Activated CD4-positive, alpha-beta T cell treated with anti-CD3 and anti-CD28 coated beads for 36 hours (primary cell): Measurements from ENCODE around the gene RPP25L. TPM values are rescaled to one million over a fixed set of nuclear protein-coding genes. Genes with fewer than 3 reads are reported as not detected.

Experiments
- ATAC-seq: fragments of 200-7000 bp; cut with Tn5 transposase; one replicate; pipeline ENCODE4 v1.10.0; 2021; ENCODE audit warnings: mild to moderate bottlenecking, moderate library complexity
- CTCF ChIA-PET: fragments of 350-600 bp; sonication (Branson Sonifier 250); formaldehyde crosslinking; loops from one replicate; lab custom pipeline; 2021; ENCODE audit warnings: antibody characterized with exemption; lab: Charles Lee
- POLR2A ChIA-PET: fragments of 350-600 bp; sonication (Branson Sonifier 250); formaldehyde crosslinking; loops from one replicate; lab custom pipeline; 2021; ENCODE audit warnings: antibody characterized with exemption, inconsistent platforms; lab: Charles Lee
- DNase-seq: peaks from one replicate; pipeline ENCODE4 v3.0.0-alpha.2; 2020
- H3K27ac Mint-ChIP-seq: one replicate; pipeline ENCODE4 v1.8.0; 2021; ENCODE audit warnings: mixed read lengths
- H3K27me3 Mint-ChIP-seq: one replicate; pipeline ENCODE4 v1.8.0; 2021; ENCODE audit warnings: mixed read lengths
- H3K36me3 Mint-ChIP-seq: one replicate; pipeline ENCODE4 v1.8.0; 2021; ENCODE audit warnings: low read depth, mixed read lengths
- H3K4me1 Mint-ChIP-seq: one replicate; pipeline ENCODE4 v1.8.0; 2021; ENCODE audit warnings: mixed read lengths
- H3K4me3 Mint-ChIP-seq: one replicate; pipeline ENCODE4 v1.8.0; 2021; ENCODE audit warnings: mild to moderate bottlenecking, moderate library complexity, mixed read lengths
- H3K9me3 Mint-ChIP-seq: one replicate; pipeline ENCODE4 v1.8.0; 2021; ENCODE audit warnings: low read depth, mixed read lengths
- intact Hi-C, 2 experiments: fragments of 100-400 bp; cut with DNase I in 1 of 2; cut with micrococcal nuclease in 1 of 2; formaldehyde crosslinking; loops; one replicate each; pipeline versions ENCODE4 v1.14.2 to v1.15.1; 2022 to 2024; cut with DNase I, micrococcal nuclease
- total RNA-seq, 2 experiments: library from RNA; stranded (reverse); gene quantifications; one replicate each; pipeline ENCODE4 v1.2.3, GENCODE V29; 2021

Gene RPP25L
- total RNA-seq, 2 experiments from 2014 or later, result 29.3 to 35.2 TPM

DNA sequence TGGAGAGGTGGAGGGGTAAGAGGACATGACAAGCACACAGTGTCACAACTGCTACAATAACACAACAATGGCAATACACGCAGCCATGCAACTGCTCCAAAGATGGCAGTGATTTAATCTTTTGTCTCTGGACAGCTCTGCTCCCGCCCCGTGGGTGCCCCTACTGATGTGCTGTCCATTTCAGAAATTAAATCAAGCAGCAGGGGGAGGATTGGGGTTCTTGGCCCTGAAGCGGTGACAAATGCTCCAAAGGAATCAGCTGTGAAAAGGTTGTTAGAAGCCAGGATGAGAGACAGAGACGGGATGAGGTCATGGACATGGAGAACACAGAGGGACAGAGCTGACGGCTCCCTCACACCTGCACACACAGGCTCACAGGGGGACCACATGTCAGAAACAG lies 44.9 kb downstream of the RPP25L start:
- Mint-ChIP-seq H3K4me1 (no peaks in the 10 kb centered on the region), H3K27me3 (peaks cover 19% of the 10 kb centered on the region), H3K4me3 (no peak overlapping the region), H3K9me3 (no peaks in the 10 kb centered on the region), H3K27ac (no peak overlapping the region), H3K36me3 (no peaks in the 10 kb centered on the region)
- CTCF ChIA-PET, result interaction anchor here (1.7 kb wide), 1 partner anchor 24 kb away, joined by 4 read pairs; no protein-coding TSS in a partner anchor
- intact Hi-C loops, result no loop called here
- ATAC-seq (no peak), DNase-seq (no peak)
- POLR2A ChIA-PET, result interaction anchor here (0.7 kb wide), 1 partner anchor 9 kb away, joined by 3 read pairs; no protein-coding TSS in a partner anchor

DNA sequence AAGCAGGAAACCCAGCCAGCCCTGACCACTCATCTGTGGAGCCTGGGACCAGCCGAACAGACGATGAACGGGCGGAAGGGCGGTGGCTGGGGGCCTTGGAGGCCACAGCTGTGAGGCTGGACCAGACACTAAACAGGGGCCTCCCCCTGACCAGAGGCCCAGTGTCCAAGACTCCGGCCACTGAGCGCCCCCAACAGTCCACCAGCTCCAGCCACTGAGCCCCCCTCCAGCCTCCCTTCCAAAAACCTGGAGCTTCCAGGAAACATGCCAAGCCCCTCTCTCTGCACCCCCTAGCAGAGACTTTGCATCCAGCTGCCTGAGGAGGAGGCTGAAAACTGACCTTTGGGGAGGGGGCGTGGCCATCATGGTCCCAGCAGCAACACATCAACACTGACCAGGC lies 45.6 kb downstream of the RPP25L start:
- ChIA-PET POLR2A (no interaction called here), CTCF (interaction anchor here (1.7 kb wide), 1 partner anchor 25 kb away, joined by 4 read pairs; no protein-coding TSS in a partner anchor)
- ATAC-seq, result no peak
- Mint-ChIP-seq H3K4me1 (no peaks in the 10 kb centered on the region), H3K27ac (no peak overlapping the region), H3K36me3 (no peaks in the 10 kb centered on the region), H3K4me3 (no peak overlapping the region), H3K27me3 (peaks cover 19% of the 10 kb centered on the region), H3K9me3 (no peaks in the 10 kb centered on the region)
- intact Hi-C loops, result no loop called here
- DNase-seq, result no peak

DNA sequence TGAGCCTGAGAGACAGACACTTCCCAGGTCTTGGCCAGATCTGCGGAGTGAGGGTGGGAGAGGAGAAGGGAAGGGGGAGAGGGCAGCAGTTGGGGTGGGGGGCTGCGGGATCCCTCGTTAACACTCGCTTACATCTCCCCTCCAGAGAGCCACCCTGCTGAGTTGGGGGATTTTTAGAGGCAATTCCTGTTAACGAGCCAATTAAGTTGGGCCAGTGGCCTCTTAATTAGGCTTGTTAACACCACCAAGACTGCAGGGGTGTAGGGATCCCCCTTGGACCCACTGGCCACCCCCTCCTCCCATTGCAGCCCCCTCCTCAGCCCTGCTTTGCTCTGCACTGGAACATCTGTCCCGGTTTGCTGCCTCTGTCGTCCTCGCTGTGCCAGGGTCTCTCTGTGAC lies 46.0 kb downstream of the RPP25L start:
- H3K36me3 Mint-ChIP-seq, result no peaks in the 10 kb centered on the region
- ChIA-PET CTCF (interaction anchor here (1.7 kb wide), 1 partner anchor 26 kb away, joined by 4 read pairs; no protein-coding TSS in a partner anchor), POLR2A (no interaction called here)
- ATAC-seq, result no peak
- H3K4me3 Mint-ChIP-seq, result no peak overlapping the region
- no peak for DNase-seq
- H3K27me3 Mint-ChIP-seq, result peaks cover 19% of the 10 kb centered on the region
- intact Hi-C loops, result no loop called here
- H3K9me3 Mint-ChIP-seq, result no peaks in the 10 kb centered on the region
- no peak overlapping the region for H3K27ac Mint-ChIP-seq
- no peaks in the 10 kb centered on the region for H3K4me1 Mint-ChIP-seq

DNA sequence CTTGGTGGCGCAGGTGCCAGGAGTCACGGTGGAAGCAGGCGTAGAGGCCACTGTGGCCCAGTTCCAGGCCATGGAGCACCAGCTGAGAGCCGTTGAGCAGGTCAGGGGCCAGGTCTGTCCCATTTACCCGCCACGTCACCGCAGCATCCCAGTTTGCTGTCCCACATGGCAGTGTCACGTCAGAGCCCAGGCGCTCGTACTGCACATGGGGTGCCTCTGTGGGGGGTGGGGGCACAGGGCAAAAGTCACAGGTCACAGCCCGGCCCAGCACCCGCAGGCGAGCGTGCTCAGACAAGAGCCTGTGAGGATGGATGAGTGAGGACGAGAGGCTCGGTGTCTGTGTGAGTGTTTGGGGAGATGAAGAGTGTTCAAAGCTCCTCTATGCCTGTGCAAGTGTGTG lies 47.3 kb downstream of the RPP25L start:
- no peaks in the 10 kb centered on the region for H3K4me1 Mint-ChIP-seq
- DNase-seq (no peak), ATAC-seq (no peak)
- ChIA-PET POLR2A (no interaction called here), CTCF (interaction anchor here (4.1 kb wide), 1 partner anchor 27 kb away, joined by 22 read pairs; no protein-coding TSS in a partner anchor)
- peaks cover 22% of the 10 kb centered on the region for H3K27me3 Mint-ChIP-seq
- intact Hi-C loops, result no loop called here
- no peaks in the 10 kb centered on the region for H3K36me3 Mint-ChIP-seq
- no peak overlapping the region for H3K27ac Mint-ChIP-seq
- H3K4me3 Mint-ChIP-seq, result no peak overlapping the region
- no peaks in the 10 kb centered on the region for H3K9me3 Mint-ChIP-seq

DNA sequence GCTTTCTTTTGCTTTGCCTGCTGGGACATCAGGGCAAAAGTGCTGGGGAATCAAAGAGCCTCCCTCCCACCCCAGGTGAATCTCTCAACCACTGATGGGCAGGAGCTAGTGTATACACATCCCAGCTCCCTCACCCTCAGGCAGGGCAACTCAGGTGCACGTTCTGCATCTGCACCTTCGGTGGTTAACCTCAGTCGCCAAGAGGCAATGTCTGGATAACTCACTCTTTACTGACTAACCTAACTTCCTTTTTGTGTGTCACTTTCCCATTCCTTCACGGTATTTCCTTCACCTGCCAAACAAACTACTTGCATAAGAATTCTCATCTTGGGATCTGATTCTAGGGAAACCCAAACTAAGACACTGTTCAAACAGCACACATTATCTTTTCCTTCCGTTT lies 48.6 kb downstream of the RPP25L start:
- Mint-ChIP-seq H3K9me3 (no peaks in the 10 kb centered on the region), H3K4me3 (no peak overlapping the region), H3K4me1 (no peaks in the 10 kb centered on the region), H3K36me3 (no peaks in the 10 kb centered on the region), H3K27ac (no peak overlapping the region), H3K27me3 (peaks cover 23% of the 10 kb centered on the region)
- intact Hi-C loops, result no loop called here
- DNase-seq (no peak), ATAC-seq (no peak)
- ChIA-PET CTCF (interaction anchor here (0.7 to 4.1 kb wide), 11 partner anchors 14 to 160 kb away, joined by 3 to 22 read pairs (median 5); partner anchors contain the start of gene SIGMAR1), POLR2A (no interaction called here)

DNA sequence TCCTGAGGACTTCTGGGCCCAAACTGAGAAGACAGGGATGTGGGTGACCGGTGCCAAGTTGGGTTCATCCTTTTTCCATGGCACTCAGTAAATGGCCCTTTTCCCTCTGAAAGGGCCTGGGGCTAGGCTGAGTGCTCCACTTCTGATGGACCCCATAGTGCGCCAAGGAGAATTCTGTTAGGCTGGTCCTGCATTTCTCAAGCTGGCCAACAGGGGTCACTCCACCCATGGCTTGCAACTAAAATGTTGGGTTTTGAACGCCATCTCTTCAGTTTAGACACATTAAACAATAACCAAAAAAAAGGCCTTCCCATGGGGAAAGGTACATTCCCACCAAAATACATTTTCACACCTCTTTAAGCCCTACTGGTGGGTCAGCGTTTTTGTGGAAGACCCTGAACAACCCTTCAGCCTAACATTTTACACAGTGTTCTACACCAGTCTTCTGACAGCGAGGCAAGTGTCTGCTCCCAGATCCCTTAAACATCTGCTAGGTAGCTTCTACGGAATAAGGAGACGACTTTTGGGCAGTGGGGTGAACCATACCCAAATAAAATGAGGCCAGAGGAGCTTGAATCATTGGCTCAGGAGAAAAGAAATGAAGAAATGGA lies 49.7 kb downstream of the RPP25L start:
- ChIA-PET POLR2A (no interaction called here), CTCF (interaction anchor here (0.7 to 4.1 kb wide), 10 partner anchors 12 to 157 kb away, joined by 3 to 22 read pairs (median 5); partner anchors contain the start of gene SIGMAR1)
- H3K9me3 Mint-ChIP-seq, result no peaks in the 10 kb centered on the region
- no peaks in the 10 kb centered on the region for H3K4me1 Mint-ChIP-seq
- H3K27ac Mint-ChIP-seq, result no peak overlapping the region
- ATAC-seq (no peak), DNase-seq (peak; percentile 69)
- no peak overlapping the region for H3K4me3 Mint-ChIP-seq
- H3K36me3 Mint-ChIP-seq, result no peaks in the 10 kb centered on the region
- intact Hi-C loops, result loop anchor here (1.0 kb wide), 1 partner anchor 29 kb away; no protein-coding TSS in a partner anchor
- H3K27me3 Mint-ChIP-seq, result peaks cover 25% of the 10 kb centered on the region

DNA sequence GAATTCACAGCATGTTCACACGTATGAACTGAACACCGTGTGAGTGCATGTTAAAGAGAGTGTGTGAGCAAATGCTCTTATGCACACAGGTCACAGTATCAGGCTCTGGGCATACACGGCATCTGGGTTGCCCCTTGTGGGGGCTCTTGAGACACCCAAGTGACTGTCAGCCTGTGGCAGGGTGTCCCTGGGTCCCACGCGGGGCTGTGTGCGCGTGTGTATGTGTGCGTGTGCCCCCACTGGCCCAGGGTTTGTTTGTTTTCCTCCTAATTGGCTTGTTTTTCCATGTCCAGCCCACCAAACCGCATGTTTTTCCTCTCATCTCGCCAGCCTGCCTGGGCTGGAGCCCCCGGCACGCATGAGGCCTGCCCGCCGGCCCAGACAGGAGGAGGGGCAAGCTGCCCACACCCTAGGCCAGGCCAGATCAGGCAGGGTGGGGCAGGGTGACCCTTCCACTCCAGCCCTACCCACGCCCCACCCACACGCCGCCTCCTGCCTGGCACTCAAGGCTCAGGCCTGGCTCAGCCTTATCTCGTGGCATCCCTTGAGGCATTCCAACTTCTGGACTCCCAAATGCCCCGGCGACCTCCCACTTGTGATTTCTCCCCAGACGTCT lies 51.2 kb downstream of the RPP25L start:
- ATAC-seq (no peak), DNase-seq (no peak)
- Mint-ChIP-seq H3K36me3 (no peaks in the 10 kb centered on the region), H3K4me3 (no peak overlapping the region), H3K27ac (no peak overlapping the region), H3K9me3 (no peaks in the 10 kb centered on the region), H3K27me3 (peaks cover 22% of the 10 kb centered on the region), H3K4me1 (no peaks in the 10 kb centered on the region)
- ChIA-PET POLR2A (no interaction called here), CTCF (interaction anchor here (2.1 to 4.1 kb wide), 2 partner anchors 31 to 73 kb away, joined by 13 to 22 read pairs; no protein-coding TSS in a partner anchor)
- intact Hi-C loops, result no loop called here

Other genes with a start within 250 kb of the RPP25L start
- gene MYORG, start 235.2 kb downstream of the RPP25L start, total RNA-seq, result 1 to 10 TPM; 2.2 to 2.3 TPM
- 10 to 100 TPM in 1 of 2 experiments, 1 to 10 TPM in 1; 9.7 to 12.9 TPM for gene FAM219A, start 153.5 kb downstream of the RPP25L start, total RNA-seq
- under 1 TPM in 1 of 2 experiments, not detected in 1; 0.34 TPM for gene DNAI1, start 153.3 kb downstream of the RPP25L start, total RNA-seq
- gene ENHO, start 89.1 kb downstream of the RPP25L start, total RNA-seq, result not detected
- gene CNTFR, start 22.4 kb downstream of the RPP25L start, total RNA-seq, result not detected
- 10 to 100 TPM; 65.9 to 68.4 TPM for gene DCTN3, start 8.4 kb upstream of the RPP25L start, total RNA-seq
- gene ARID3C, start 17.0 kb upstream of the RPP25L start, total RNA-seq, result under 1 TPM; 0.66 to 0.76 TPM
- gene SIGMAR1, start 25.7 kb upstream of the RPP25L start, total RNA-seq, result 10 to 100 TPM; 63.6 to 68.0 TPM
- gene GALT, start 34.6 kb upstream of the RPP25L start, total RNA-seq, result 10 to 100 TPM; 45.1 to 53.9 TPM
- 10 to 100 TPM; 18.3 to 21.3 TPM for gene IL11RA, start 40.1 kb upstream of the RPP25L start, total RNA-seq
- under 1 TPM in 1 of 2 experiments, not detected in 1; 0.23 TPM for gene CCL27, start 50.6 kb upstream of the RPP25L start, total RNA-seq
- under 1 TPM; 0.30 to 0.66 TPM for gene CCL19, start 79.2 kb upstream of the RPP25L start, total RNA-seq
- gene CCL21, start 98.0 kb upstream of the RPP25L start, total RNA-seq, result not detected